Measurements from ENCODE around the gene RIC8A. TPM values are rescaled to one million over a fixed set of nuclear protein-coding genes. Genes with fewer than 3 reads are reported as not detected.
A peak's percentile ranks its signal among the peaks of the same experiment; 100 is the strongest.

The RIC8A gene
- polyA plus RNA-seq, 2 of the 4 experiments (the other 2 are of a cell fraction): 82.0 to 101 TPM

DNA sequence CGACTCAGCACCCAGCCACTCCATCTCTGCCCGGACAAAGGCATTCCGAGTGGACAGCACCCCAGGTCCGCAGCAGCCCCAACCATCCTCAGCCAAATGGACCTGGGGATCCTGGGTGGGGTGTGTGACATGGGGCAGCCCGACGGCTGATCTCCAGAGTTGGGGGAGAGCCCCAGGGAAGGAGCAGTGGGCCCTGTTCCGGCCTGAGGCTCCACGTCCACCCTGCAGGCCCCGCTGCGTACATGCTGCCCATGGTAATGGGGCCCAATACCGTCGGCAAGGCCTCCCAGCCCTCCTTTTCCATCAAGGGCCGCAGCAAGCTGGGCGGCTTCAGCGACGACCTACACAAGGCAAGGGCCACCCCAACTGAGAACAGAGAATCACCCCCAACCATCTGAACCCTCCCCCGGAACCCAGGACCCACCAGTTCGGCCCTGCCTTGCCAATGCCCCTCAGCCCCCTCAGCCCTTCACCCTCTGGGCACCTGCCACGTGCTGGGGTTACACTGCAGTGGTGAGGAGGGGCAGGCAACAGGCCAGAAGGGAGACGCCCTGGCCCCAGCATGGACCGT, 9.2 kb upstream of the RIC8A start:
- Histone ChIP-seq H3K4me2 (no peak overlapping the region), H3K27ac (no peak overlapping the region), H3K4me3 (no peak overlapping the region), H3K4me1 (no peaks in the 10 kb centered on the region), H3K9me3 (no peaks in the 10 kb centered on the region)
- CTCF ChIA-PET: interaction anchor here (0.7 kb wide), 1 partner anchor 250 kb away, joined by 5 read pairs; no protein-coding TSS in a partner anchor
- POLR2A ChIA-PET: interaction anchor here (3.2 kb wide), 1 partner anchor 9 kb away, joined by 15 read pairs; the partner anchor contains the start of genes BET1L and RIC8A
- WGBS (ENCODE audit: missing lambda C conversion rate): 84% methylated on average over 13 of the region's 21 CpGs
- TF ChIP-seq, protein P1, sequence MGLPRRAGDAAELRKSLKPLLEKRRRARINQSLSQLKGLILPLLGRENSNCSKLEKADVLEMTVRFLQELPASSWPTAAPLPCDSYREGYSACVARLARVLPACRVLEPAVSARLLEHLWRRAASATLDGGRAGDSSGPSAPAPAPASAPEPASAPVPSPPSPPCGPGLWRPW (IDR thresholded peaks at IDR 0.05): no peak
- no peak for TF ChIP-seq GATA3 (IDR thresholded peaks at IDR 0.05; ENCODE audit: borderline replicate concordance)
- no peak for DNase-seq (ENCODE audit: low read depth in 1 of 2, low spot score in 1 of 2)
- peak in 1 of 2 experiments; percentile 7; a peak in 1 of 6 replicates for ATAC-seq
- no peak for FAIRE-seq

DNA sequence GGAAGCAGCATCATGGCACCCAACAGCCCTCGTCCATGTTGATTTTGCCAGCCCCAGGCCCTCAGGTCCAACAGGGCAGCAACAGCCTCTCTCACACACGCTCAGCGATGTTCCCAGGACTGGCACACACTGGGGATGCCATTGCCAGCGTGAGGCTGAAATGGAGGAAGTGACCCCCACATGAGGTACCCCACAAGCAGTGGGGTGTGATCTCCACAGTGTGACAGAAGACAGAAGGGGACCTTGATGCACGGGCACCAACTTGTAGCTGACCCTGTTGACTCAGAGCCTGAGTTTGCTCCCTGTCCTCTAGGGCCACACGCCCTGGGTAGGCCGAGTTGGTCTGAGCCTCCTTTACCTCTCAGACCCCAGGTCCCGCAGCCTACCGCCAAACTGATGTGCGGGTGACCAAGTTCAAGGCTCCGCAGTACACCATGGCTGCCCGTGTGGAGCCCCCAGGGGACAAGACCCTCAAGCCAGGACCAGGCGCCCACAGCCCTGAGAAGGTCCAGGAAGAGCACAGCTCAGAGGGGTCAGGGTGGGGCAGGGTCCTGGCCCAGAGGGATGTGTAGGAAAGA, 8.4 kb upstream of the RIC8A start:
- TF ChIP-seq MAFK (IDR thresholded peaks at IDR 0.05; ENCODE audit: partially characterized antibody) (no peak), EHMT2 (IDR thresholded peaks at IDR 0.05; ENCODE audit: low read depth) (no peak), RAD21 (conservative IDR thresholded peaks at IDR 0.05 in 1 of 2, IDR thresholded peaks at IDR 0.05 in 1 of 2) (no peak), HEYL (CRISPR knock-in tag; IDR thresholded peaks at IDR 0.05) (no peak), ZC3H11A (IDR thresholded peaks at IDR 0.05) (no peak), FOSL2 (IDR thresholded peaks at IDR 0.05) (no peak), FOSL2 (CRISPR knock-in tag; IDR thresholded peaks at IDR 0.05) (no peak), CBX8 (IDR thresholded peaks at IDR 0.05) (no peak), RNF2 (IDR thresholded peaks at IDR 0.05; ENCODE audit: borderline replicate concordance, low read depth) (no peak), NFE2L2 (conservative IDR thresholded peaks at IDR 0.05; ENCODE audit: low read length) (no peak), POLR2AphosphoS2 (conservative IDR thresholded peaks at IDR 0.05; ENCODE audit: low read length) (no peak), EP300 (IDR thresholded peaks at IDR 0.05) (no peak), MYC (IDR thresholded peaks at IDR 0.05; ENCODE audit: borderline replicate concordance, low read length) (no peak), JUN (IDR thresholded peaks at IDR 0.05) (no peak)
- TF ChIP-seq, protein P2, sequence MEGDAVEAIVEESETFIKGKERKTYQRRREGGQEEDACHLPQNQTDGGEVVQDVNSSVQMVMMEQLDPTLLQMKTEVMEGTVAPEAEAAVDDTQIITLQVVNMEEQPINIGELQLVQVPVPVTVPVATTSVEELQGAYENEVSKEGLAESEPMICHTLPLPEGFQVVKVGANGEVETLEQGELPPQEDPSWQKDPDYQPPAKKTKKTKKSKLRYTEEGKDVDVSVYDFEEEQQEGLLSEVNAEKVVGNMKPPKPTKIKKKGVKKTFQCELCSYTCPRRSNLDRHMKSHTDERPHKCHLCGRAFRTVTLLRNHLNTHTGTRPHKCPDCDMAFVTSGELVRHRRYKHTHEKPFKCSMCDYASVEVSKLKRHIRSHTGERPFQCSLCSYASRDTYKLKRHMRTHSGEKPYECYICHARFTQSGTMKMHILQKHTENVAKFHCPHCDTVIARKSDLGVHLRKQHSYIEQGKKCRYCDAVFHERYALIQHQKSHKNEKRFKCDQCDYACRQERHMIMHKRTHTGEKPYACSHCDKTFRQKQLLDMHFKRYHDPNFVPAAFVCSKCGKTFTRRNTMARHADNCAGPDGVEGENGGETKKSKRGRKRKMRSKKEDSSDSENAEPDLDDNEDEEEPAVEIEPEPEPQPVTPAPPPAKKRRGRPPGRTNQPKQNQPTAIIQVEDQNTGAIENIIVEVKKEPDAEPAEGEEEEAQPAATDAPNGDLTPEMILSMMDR (IDR thresholded peaks at IDR 0.05): no peak
- TF ChIP-seq, protein P3, sequence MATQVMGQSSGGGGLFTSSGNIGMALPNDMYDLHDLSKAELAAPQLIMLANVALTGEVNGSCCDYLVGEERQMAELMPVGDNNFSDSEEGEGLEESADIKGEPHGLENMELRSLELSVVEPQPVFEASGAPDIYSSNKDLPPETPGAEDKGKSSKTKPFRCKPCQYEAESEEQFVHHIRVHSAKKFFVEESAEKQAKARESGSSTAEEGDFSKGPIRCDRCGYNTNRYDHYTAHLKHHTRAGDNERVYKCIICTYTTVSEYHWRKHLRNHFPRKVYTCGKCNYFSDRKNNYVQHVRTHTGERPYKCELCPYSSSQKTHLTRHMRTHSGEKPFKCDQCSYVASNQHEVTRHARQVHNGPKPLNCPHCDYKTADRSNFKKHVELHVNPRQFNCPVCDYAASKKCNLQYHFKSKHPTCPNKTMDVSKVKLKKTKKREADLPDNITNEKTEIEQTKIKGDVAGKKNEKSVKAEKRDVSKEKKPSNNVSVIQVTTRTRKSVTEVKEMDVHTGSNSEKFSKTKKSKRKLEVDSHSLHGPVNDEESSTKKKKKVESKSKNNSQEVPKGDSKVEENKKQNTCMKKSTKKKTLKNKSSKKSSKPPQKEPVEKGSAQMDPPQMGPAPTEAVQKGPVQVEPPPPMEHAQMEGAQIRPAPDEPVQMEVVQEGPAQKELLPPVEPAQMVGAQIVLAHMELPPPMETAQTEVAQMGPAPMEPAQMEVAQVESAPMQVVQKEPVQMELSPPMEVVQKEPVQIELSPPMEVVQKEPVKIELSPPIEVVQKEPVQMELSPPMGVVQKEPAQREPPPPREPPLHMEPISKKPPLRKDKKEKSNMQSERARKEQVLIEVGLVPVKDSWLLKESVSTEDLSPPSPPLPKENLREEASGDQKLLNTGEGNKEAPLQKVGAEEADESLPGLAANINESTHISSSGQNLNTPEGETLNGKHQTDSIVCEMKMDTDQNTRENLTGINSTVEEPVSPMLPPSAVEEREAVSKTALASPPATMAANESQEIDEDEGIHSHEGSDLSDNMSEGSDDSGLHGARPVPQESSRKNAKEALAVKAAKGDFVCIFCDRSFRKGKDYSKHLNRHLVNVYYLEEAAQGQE (IDR thresholded peaks at IDR 0.05): no peak
- ATAC-seq (peak in 1 of 2 experiments; percentile 5; a peak in 1 of 6 replicates), FAIRE-seq (no peak), DNase-seq (ENCODE audit: low read depth in 1 of 2, low spot score in 1 of 2) (no peak)
- POLR2A ChIA-PET: interaction anchor here (0.6 to 3.2 kb wide), 2 partner anchors 8 to 163 kb away, joined by 3 to 15 read pairs; partner anchors contain the start of genes BET1L and RIC8A
- 78% methylated on average over 12 of the region's 13 CpGs for WGBS (ENCODE audit: missing lambda C conversion rate)
- no peaks in the 10 kb centered on the region for H3K9me3 ChIP-seq
- H3K27ac ChIP-seq: no peak overlapping the region
- no peak overlapping the region for H3K4me2 ChIP-seq
- CTCF ChIA-PET: interaction anchor here (0.6 kb wide), 1 partner anchor 42 kb away, joined by 3 read pairs; no protein-coding TSS in a partner anchor
- H3K4me3 ChIP-seq: no peak overlapping the region
- no peaks in the 10 kb centered on the region for H3K4me1 ChIP-seq

All from A549 (cell line).